Inflammatory macrophage treated with lipopolysaccharide for 4 hours (primary cell): ENCODE data around the gene CASZ1.
A peak's percentile ranks its signal among the peaks of the same experiment; 100 is the strongest.

ENCODE experiments used
- DNase-seq: peaks from one replicate; pipeline ENCODE4 v3.0.0-alpha.2; 2020

The CASZ1 gene

GRCh38 chr1:10796029-10796944, at the start of gene CASZ1:
TSS of gene CASZ1 (minus strand) at chr1:10796646. CDS start at chr1:10693889, 102,757 bp downstream.
- peak; percentile 11 for DNase-seq

GRCh38 chr1:10843697-10844096, 47.3 kb upstream of the CASZ1 start:
- no peak for DNase-seq

GRCh38 chr1:10841118-10841517, 44.7 kb upstream of the CASZ1 start:
- DNase-seq, result no peak

- DNase-seq, result no peak
These were observed 42.8 kb upstream of the CASZ1 start for GRCh38 chr1:10839188-10839770.

GRCh38 chr1:10838541-10838940, 42.1 kb upstream of the CASZ1 start:
- no peak for DNase-seq

GRCh38 chr1:10836726-10837125, 40.3 kb upstream of the CASZ1 start:
- DNase-seq, result no peak

GRCh38 chr1:10835822-10836421, 39.5 kb upstream of the CASZ1 start:
- DNase-seq, result no peak

GRCh38 chr1:10835421-10835820, 39.0 kb upstream of the CASZ1 start:
- no peak for DNase-seq

- DNase-seq, result no peak
These were observed 38.4 kb upstream of the CASZ1 start for GRCh38 chr1:10834770-10835412.

GRCh38 chr1:10833630-10834557, 37.4 kb upstream of the CASZ1 start:
- DNase-seq, result no peak

- DNase-seq, result no peak
These were observed 36.3 kb upstream of the CASZ1 start for GRCh38 chr1:10832703-10833102.

- peak; percentile 5 for DNase-seq
These were observed 34.7 kb upstream of the CASZ1 start for GRCh38 chr1:10830961-10831668.

GRCh38 chr1:10829965-10830515, 33.6 kb upstream of the CASZ1 start:
- no peak for DNase-seq

GRCh38 chr1:10829067-10829818, 32.8 kb upstream of the CASZ1 start:
- no peak for DNase-seq

GRCh38 chr1:10827377-10828333, 31.2 kb upstream of the CASZ1 start:
- no peak for DNase-seq

GRCh38 chr1:10825592-10825991, 29.1 kb upstream of the CASZ1 start:
- DNase-seq, result no peak

GRCh38 chr1:10824821-10825540, 28.5 kb upstream of the CASZ1 start:
- DNase-seq, result no peak

GRCh38 chr1:10823000-10823401, 26.6 kb upstream of the CASZ1 start:
- no peak for DNase-seq

- no peak for DNase-seq
These were observed 24.9 kb upstream of the CASZ1 start for GRCh38 chr1:10821388-10821787.
